Hematopoietic multipotent progenitor cell treated with erythropoietin and hydrocortisone succinate and interleukin-3 and kit ligand, for 17 days (in vitro differentiated cells): Measurements from ENCODE around the gene VAV2.

ENCODE experiments used
- DNase-seq: peaks from one replicate; pipeline ENCODE4 v3.0.0-alpha.2; 2015; ENCODE audit warnings: low spot score

The VAV2 gene

DNA sequence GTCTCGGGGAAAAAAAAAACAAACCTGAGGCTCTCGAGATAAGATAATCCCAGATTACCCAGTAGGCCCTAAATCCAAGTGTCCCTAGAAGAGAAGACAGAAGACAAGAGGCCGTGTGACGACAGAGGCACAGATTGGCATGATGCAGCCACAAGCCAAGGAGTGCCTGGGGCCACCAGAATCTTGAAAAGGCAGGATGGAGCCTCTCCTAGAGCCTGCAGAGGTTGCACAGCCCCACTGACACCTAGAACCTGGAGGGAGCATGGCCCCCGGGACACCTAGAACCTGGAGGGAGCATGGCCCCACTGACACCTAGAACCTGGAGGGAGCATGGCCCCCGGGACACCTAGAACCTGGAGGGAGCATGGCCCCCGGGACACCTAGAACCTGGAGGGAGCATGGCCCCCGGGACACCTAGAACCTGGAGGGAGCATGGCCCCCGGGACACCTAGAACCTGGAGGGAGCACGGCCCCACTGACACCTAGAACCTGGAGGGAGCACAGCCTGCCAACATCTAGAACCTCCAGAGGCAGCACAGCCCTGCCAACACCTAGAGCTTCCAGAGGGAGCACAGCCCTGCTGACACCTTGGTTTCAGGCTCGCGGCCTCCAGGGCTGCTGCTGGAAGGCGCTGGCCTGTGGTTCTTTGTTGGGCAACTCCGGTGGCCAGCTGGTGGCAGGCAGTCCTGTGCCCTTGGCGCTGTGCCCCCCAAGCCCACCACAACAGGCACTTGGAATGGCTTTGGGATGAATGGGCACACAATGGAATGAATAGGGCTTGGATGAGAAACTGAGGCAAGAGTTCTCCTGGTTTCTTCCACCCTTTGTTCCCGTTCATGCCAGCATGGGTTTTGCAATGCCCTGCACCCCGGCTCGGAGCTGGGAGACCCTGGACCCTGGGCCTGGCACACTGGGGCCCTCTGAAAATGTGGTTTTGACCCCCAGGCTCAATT lies 39.2 kb downstream of the VAV2 start:
- no peak for DNase-seq

DNA sequence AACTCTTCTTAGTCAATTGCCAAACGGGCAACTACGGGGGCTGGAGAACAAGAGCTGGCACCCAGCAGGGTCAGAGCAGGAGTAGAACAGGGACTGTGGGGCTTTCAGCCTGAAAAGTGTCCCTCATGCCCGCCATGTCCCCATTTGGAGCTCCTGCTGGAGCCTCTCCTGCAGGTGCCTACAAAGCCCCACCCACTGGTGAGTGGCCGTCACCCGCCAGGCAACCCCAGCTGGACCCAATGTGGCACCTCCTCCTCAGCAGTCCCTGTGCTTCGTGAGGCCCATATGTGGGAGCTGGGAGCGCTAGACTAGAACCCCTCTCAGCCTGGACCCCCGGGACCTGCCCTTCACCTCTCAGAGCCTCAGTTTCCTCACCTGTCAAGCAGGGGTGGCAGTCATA lies 40.9 kb downstream of the VAV2 start:
- no peak for DNase-seq

DNA sequence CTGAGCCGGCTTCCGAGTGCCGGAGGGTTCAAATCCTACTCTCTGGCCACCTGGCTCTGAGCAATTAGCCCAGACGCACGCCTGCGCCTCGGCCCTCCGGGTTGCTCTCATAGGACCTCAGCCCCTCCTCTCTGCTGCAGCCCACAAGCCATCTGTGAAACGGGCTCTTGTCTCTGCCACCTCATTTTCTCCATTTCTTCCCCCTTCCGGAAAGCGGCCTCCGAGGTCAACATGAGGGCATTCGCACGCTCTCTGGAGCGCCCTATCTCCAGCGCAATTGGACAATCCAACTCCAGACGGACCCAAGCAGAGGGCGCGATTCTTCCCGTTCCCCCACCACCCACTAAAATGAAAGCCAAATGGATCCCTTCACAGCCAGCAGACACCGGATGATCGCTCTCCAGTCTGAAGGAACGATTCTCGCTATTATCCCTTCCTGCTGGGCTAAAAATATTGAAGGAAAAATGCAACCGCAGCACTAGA lies 41.5 kb downstream of the VAV2 start:
- DNase-seq = no peak

DNA sequence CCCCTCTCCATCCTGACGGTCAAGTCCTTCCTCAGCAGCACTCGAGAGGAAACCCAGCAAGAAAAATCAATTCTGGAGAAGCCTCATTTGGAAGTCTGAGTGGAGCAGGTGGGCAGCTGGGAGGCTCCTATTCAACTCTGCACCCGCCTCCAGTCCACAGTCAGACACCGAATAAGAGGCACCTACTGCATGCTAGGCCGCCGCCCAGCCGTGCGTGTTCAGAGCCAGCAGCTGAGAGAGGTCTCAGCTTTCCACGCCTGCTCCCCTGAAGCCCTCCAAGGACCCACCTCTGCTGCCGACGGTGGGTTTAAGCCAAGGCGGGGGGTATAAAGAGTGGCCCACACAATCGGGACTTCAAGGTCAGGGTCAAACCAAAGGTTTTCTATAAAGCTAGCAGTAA lies 41.9 kb downstream of the VAV2 start:
- DNase-seq = no peak

DNA sequence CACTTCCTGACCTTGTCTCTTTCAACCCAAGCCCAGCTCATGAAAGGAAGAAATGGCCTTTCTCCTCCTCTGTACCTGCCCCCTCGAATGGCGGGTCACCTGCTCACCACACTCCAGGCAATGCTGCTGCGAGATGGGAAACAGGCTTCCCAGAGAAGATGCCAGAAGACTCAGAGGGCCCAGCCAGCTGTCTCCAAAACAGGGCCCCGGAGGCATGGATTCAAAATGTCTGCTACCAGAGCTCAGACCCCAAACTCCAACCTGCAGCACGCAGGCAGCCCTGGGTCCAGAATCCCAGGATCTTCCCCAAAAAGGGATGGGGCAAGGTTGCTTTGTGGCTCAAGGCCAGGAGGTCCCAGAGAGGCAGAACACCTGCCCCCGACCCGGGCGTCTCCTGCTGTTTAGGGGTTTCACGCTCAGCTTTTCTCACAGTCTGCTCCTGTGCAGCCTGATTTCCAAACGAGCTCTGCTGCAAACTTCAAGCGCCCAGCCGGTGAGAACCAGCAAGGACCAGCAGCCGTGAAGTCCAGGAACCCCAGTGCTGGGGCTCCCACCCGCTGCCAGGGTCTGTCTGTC lies 42.5 kb downstream of the VAV2 start:
- DNase-seq = no peak

DNA sequence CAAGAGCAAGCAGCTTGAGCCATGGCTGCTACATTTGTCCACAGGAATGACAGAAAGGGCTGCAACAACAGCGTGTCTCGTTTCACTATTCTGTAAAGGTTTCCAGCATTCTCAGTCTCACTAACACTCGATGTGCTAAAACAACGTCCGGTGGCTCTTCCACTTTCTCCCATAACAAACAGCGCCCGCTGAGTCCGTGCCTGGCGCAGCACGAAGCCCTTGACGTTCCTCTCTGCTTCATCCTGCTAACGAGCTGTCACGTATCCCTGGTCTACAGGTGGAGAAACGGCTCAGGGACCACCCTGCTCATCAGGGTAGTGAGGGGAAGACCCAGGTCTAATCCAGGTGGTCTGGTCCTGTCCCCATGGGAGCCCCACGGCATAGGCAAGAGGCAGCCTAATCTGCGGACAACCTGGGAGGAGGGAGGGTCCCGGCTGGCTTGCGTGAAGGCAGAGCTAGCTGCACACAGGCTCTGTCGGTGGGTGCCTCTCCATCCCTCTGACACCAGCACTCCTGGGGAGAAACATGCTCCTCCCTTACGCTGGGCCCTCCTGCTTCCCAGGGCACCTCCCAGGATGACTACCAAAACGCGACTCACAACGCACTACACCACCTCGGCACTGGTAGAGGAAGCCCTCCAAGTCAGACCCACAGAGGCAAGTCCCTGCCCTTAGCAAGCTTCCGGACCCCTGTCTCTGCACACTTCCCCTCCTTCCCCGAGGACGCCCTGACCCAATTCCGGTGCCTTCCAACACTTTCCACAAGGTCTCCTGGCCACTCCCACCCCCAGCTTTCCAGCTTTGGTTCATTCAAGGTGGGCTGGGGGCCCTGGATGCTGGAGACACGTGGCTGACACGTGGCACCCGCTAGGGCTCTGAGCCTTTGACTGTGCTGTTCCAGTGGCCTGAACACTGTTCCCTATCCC lies 43.3 kb downstream of the VAV2 start:
- DNase-seq = no peak

DNA sequence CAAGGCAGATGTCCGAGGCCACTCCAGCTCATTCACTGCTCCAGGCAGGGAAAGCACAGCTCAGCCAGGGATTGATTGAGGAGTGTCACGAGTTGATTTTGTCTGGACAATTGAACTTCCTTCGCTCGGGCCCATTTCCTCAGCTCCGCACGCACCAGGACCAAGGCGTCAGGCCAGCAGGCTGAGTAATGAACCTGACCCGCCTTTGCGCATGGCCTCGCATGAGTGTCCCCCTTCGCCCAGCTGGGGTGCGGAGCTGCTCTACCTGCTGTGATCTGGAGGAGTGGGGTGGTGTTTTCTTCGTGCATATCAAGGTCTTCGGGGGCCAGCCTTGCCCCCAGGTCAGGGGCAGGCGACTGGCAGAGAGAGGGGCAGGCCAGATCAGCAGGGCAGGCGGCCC lies 44.0 kb downstream of the VAV2 start:
- DNase-seq = no peak

DNA sequence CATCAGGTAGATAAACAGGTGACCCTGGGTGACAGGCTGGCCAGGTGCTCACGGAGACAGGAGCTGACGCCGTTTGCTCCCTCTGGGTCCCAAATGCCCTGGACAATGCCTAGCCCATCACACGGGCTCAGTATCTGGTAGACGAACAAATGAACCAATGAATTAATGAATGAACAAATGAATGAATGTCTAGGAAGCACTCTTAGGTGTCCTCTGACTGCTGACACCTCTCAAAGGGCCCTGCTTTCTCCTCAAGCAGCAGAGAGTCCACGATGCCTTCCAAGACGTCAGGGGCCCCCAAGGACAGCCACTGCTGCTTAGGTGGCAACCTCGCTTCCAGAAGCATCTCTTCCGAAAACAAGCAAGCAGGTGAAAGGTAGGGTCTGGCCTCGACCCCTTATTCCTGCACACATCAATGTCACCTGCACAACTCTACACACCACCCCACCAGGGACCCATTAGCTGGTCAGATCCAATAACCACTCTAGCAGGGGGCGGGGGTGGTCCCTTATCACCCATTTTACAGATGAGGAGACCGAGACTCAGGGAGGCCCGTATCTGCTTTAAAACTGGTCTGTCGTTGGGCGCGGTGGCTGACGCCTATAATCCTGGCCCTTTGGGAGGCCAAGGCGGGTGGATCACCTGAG lies 45.2 kb downstream of the VAV2 start:
- DNase-seq = no peak

DNA sequence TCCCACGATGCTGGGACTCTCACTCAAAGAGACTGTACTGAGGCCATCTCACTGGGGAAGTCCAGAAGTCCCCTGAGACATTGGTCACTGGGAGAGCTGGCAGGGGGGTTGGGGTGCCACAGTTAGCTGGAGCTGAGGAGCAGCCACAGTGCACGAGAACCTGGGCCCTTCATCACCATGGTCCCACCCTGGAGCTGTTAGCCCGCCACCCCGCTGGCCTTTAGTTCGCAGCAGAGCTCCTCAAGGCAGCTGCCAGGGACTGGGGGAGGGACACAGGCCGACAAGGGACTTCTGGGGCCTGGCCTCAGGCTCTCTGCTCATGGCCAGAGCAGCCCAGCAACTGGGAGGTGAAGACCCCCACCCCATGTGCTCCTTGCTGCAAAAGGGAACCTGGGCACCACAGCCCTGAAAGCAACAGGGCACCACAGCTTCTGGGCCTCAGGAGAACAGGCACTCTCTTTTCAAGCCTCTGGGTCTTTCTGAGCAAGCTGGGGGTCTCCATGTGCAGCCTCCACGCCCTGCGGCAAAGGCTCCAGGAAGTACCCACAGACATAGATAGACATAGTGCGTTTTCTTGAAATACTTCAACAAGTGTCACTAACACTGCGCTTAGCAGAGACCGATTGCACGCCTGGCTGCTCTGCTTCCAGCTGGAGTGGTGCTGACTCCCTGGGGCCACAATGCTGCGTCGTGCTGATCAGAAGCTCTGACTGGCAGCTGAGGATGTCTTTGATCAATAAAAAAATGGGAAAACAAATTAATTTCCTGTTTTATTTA lies 46.0 kb downstream of the VAV2 start:
- DNase-seq = no peak

DNA sequence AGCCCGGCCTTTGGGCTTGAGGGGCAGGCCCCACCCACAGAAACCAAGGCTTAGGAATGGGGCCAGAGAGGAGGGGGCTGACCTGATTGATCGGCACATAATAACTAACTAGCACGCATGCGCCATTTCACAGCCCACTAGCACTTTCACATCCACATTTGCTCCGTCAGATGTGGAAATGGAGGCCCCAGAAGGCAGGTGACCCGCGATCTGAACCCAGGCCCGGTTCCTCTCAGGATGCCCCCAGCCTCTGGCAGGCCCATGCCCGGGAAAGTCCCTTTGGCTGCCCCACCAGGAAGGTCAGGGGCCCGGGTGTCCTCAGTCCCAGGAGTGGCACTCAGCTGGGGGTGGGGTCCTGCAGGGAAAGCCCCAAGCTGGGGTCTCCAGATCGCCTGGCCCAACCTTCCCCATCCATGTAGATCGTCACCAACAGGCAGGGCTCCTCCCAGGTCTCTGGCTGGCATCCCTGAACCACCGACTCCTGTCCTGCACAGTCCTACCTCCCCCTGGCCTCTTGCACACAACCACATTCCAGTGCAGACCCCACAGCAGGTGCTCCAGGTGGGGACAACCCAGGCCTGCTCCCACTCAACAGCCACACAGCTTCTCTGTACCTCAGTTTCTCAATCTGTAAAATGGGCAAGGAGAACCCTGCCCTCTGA lies 46.7 kb downstream of the VAV2 start:
- no peak for DNase-seq

DNA sequence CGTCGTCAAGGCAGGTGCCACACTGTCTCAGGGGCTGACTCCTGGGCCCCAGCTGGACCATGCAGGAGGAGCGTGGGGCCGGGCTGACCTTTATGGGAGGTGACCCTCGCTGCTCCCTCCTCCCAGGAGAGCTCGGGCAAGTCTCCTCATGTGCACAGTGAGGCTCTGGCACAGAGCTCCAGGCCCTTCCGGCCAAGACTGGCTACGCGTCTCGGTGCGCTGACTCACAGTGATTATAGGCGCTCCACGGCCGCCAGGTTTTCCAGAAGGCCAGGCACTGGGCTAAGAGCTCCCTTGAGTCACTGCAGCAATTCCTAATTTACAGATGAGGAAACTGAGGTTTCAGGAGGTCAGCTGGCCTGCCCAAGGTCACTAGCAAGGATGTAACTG lies 47.4 kb downstream of the VAV2 start:
- no peak for DNase-seq

DNA sequence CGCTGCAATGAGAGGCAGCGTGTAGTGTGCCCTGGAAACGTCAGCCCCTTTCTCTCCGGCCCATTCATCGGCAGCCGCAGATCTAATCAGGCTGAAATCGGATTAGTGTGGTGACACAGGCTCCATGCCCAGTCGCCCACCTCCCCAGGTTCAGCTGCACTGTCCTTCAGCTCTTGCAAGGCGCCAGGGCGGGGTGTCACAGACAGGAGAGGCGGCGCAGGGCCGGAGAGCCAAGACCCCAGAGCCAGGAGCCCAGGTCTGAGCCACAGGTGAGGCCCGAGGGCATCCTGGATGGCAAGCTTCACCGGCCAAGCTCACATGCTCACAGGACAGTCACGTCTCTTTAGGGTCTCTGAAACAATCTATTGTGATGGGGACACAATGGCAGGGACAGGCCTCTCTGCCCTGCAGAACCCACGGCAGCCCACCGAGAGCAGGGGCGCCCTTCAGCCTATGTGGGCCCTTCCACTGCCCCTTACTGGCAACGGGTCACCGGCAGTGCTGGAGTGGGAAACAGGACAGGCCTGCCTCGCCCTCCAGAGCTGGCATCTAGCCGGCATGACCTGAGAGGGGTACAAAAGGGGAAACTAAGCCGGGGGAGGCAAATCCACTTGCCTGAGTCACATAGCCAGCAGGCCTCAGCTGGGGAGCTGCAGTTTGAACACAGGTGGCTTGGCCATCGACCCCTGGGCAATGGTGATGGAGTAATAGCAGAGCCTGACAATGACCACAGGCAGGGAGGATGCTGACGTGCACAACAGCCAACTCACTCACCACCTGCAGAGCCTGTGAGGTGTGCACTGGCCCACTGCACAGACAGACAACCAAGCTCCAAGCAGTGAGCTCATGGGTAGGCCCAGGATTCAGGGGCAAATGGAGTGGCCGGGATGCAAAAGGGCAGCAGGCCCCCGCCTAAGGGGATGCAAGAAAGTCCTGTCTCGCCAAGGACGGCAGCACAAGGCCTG lies 48.1 kb downstream of the VAV2 start:
- DNase-seq = no peak

DNA sequence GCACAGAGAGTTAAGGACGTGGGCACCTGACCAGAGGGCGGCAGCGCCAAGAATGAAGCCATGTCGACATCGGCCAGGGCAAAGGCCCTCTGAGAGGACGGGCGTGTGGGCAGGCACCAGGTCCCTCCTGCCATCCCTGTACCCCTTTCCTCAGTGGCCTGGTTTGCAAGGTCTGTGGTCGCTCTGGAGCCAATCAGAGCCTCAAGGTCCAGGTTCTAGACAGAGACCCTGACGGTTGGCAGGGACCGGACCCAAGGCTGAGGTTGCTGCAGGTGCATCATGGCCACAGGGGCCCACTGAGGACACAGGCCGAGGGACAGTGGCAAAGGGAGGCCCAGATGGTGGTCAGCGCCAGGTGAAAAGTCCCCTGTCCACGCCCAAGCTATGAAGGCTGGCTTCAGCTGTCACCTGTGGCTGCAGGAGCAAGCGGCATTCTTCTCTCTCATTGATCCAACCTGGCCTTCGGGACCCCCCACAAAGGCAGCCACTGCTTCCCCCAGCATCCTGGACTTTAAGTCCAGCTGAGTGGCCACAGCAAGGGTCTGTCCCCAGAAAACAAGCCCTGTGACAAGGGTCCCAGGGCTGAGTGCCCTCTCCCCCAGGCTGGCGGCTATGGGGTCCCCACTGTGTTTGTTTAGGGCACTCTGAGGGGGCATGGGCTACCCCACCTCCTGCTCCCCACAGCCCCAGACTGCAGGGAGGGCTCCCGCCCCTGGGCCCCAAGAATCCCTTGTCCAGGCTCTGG lies 48.9 kb downstream of the VAV2 start:
- no peak for DNase-seq

DNA sequence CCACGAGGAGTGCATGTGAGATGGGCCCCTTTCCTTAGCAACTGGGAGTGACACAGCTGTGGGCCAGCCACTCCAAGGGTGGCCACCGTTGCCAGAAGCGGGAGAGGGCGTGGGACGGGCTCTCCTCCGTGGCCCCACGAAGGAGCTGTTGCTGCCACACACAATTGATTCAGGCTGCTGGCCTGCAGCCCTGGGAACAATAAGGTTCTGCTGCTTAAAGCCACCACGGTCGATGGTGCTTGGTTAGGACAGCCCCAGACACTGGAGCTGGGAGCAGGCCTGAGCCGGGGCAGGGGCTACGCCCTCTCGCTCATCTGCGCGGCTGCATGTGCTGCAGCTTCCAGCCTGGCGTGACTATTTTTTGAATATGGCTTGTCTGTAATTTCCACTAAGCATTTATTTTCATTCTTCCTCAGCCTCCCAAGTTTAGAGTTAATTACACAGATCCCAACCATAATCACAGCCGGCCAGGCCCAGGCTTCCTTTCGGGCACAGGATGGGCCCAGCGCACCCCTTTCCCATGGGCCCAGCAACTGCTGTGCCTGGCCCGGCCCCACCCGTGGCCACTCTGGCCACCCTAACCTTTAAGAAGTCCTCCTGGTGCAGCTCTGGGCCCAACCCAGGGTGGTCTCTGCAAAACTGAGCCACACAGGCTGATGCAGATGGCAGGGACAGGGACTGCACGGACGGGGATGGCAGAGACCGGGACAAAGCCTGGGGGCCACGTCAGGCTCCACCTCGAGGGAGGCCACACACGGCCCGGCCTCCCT lies 49.7 kb downstream of the VAV2 start:
- no peak for DNase-seq

DNA sequence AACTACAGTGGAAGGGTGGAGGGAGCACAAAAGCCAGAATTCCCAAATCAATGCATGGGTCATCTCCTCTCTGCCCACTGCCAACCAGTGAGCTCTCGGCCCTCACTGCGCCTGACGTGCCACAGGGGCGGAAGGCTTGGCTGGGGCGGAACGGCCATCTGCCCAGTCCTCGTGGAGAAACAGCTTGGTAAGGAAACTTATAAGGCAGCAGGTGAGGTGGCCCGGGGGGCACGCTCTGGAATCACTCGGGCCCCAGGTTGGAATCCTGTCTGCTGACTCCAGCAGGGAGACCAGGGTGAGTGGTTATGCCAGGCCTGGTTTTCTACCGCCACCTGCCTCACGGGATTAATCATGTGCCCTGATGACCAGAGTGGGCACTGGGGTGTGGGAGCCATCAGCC lies 52.3 kb downstream of the VAV2 start:
- no peak for DNase-seq

DNA sequence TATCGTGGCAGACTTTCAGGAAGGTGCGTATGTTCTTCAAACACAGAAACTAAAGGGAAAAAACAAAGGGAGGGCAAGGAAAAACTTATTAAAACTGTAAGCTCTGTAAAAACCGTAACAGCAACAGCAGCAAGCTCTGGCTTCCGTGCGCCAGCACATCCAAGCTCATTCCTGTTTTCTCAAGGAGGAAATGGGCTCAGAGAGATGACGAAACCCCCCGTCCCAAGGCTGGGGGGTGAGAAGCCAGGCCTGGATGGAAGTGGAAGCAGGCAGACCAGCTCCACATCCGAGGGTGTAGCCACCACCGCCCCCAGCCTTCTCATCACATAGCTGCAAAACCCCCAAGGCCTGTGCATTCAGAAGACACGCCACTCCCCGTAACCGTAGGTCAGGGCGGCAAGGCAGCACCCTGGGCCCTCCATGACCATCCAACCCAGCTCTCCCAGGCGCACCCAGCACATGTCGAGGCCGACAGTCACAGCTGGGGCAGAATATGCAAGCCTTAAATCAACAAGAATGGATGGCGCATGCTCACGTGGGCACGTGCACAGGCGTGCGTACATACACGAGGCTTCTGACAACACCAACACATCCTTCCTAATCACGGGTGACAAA lies 52.8 kb downstream of the VAV2 start:
- DNase-seq = no peak

DNA sequence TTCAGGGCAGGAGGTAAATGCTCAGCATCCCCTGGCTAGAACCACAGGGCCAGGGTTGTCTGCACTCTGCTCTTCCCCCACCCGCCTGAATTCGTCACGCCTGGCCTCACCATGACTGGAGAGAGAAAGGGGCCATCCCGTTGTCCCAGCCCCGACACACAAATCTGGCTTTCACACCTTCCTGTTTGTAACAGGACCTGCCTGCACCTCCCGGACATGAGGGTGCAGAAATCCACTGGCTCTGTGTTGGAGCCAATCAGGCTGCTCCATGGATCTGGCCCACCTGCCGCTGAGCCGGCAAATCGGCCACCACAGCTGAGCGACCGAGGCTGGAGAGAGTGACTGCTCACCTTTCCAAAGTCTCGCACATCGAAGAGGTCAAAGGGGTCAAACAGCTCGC lies 53.4 kb downstream of the VAV2 start:
- DNase-seq = no peak

DNA sequence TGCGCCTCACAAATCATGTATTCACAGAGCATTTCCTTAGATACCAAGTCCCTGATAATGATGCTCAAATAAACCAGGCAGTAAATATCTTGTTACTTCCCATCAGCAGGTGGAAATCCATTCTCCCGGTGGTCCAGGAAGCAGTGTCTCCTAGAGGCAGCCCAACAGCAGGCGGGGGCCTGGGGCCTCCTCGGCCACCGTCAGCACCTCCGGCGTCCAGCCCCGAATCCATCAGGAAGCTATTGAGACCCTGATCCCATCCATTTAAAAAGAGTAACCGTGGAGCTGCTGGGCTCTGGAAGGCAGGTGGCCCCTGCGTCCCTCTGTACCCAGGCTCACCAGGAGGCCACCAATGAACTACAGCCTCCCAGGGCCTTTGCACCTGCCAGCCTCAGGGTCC lies 54.0 kb downstream of the VAV2 start:
- no peak for DNase-seq
